AG04450 (cell line): ENCODE measurements around the gene DYNLT2. TPM values are rescaled to one million over a fixed set of nuclear protein-coding genes. Genes with fewer than 3 reads are reported as not detected.

Experiments used
- CTCF ChIA-PET: fragments of 300-600, 350-600 bp; formaldehyde crosslinking; extraction: SDS; loops from one replicate; lab custom pipeline; 2022; ENCODE audit warnings: antibody characterized with exemption, inconsistent platforms; lab: Charles Lee
- POLR2A ChIA-PET: fragments of 350-600 bp; formaldehyde crosslinking; extraction: SDS; loops from one replicate; lab custom pipeline; 2021; ENCODE audit warnings: antibody characterized with exemption, inconsistent platforms; lab: Yijun Ruan, JAX
- DNase-seq: peaks from one replicate; pipeline ENCODE4 v3.0.0-alpha.2; 2011; ENCODE audit warnings: low read depth, low spot score
- H3K27ac ChIP-seq: one replicate; pipeline ENCODE4 v1.5.1; 2012; ENCODE audit warnings: low read depth, low read length, control low read depth
- H3K27me3 ChIP-seq: one replicate; pipeline ENCODE4 v1.6.0; 2012; ENCODE audit warnings: low read length; ENCODE audit not compliant: control insufficient read depth, insufficient read depth
- H3K4me3 ChIP-seq: 2 replicates; pipeline ENCODE4 v1.5.1; 2011; ENCODE audit warnings: mild to moderate bottlenecking, low read depth, low read length, control low read depth
- H3K9me3 ChIP-seq: 2 replicates; pipeline ENCODE4 v1.5.1; 2012; ENCODE audit warnings: low read length; ENCODE audit not compliant: control insufficient read depth, insufficient read depth
- CTCF ChIP-seq: IDR thresholded peaks from 2 replicates; pipeline ENCODE4 v1.5.1; 2011; ENCODE audit warnings: low read depth, low read length, control low read depth, inconsistent platforms
- polyA plus RNA-seq: library from polyadenylated mRNA; depleted of rRNA; stranded (reverse); fragments of >200 nt; gene quantifications from 2 replicates; pipeline ENCODE4 v1.2.3, GENCODE V29; 2011

DYNLT2 gene
- polyA plus RNA-seq, 1 experiment = 0.64 TPM

GRCh38 chr6:169792306-169793015 lies 41.1 kb upstream of the DYNLT2 start:
- H3K27me3 ChIP-seq = peaks cover 16% of the 10 kb centered on the region
- H3K9me3 ChIP-seq = no peaks in the 10 kb centered on the region
- H3K27ac ChIP-seq = no peak overlapping the region
- DNase-seq = no peak
- ChIA-PET CTCF (interaction anchor here (0.8 kb wide), 1 partner anchor 39 kb away, joined by 4 read pairs; no protein-coding TSS in a partner anchor), POLR2A (no interaction called here)
- no peak for TF ChIP-seq CTCF
- no peak overlapping the region for H3K4me3 ChIP-seq

GRCh38 chr6:169791721-169792131 lies 40.4 kb upstream of the DYNLT2 start:
- no peak overlapping the region for H3K4me3 ChIP-seq
- no peaks in the 10 kb centered on the region for H3K9me3 ChIP-seq
- H3K27ac ChIP-seq = no peak overlapping the region
- POLR2A ChIA-PET = no interaction called here
- CTCF ChIA-PET = interaction anchor here (1.4 to 4.0 kb wide), 4 partner anchors 8 to 722 kb away, joined by 3 to 30 read pairs (median 6); no protein-coding TSS in a partner anchor
- DNase-seq = no peak
- H3K27me3 ChIP-seq = peaks cover 16% of the 10 kb centered on the region
- no peak for TF ChIP-seq CTCF

GRCh38 chr6:169789944-169790927 lies 38.9 kb upstream of the DYNLT2 start:
- ChIA-PET POLR2A (interaction anchor here (1.2 to 1.7 kb wide), 2 partner anchors 10 to 39 kb away, joined by 4 to 5 read pairs; partner anchors contain the start of genes DYNLT2 and ERMARD), CTCF (interaction anchor here (0.5 to 4.0 kb wide), 33 partner anchors 9 to 751 kb away, joined by 3 to 59 read pairs (median 5); partner anchors contain the start of genes DYNLT2 and ERMARD)
- peak overlapping the region; percentile 75 for H3K27ac ChIP-seq

More at GRCh38 chr6:169789944-169790927, 38.9 kb upstream of the DYNLT2 start:
- DNase-seq = no peak
- Histone ChIP-seq H3K27me3 (peaks cover 10% of the 10 kb centered on the region), H3K4me3 (peak overlapping the region; percentile 58), H3K9me3 (no peaks in the 10 kb centered on the region)
- TF ChIP-seq CTCF = peak; percentile 99
